GM21737 (cell line): ENCODE data around the gene TMPRSS15.

Source experiments
- ATAC-seq: cut with Tn5 transposase; IDR thresholded peaks from one replicate; pipeline ENCODE4 v1.9.1; 2021; ENCODE audit warnings: mild to moderate bottlenecking, moderate library complexity; ENCODE audit not compliant: unreplicated experiment

TMPRSS15 gene

GRCh38 chr21:18248171-18248570, 155.4 kb downstream of the TMPRSS15 start:
- no peak for ATAC-seq

GRCh38 chr21:18245464-18245967, 158.1 kb downstream of the TMPRSS15 start:
- ATAC-seq = no peak

GRCh38 chr21:18244671-18245463, 158.7 kb downstream of the TMPRSS15 start, which contains the start of gene CHODL:
CHODL (plus strand) TSS chr21:18244833; CDS start chr21:18245224, 391 bp downstream.
- ATAC-seq = no peak

- no peak for ATAC-seq
These were observed 168.0 kb downstream of the TMPRSS15 start for GRCh38 chr21:18235545-18235944.

GRCh38 chr21:18228060-18228739, 175.4 kb downstream of the TMPRSS15 start:
- ATAC-seq = no peak

GRCh38 chr21:18222346-18222745, 181.2 kb downstream of the TMPRSS15 start:
- ATAC-seq = no peak

- ATAC-seq = no peak
These were observed 183.1 kb downstream of the TMPRSS15 start for GRCh38 chr21:18220498-18220897.
